Glomerular visceral epithelial cell (primary cell): ENCODE measurements around the gene PTTG2.
"Not testable (repeated sequence)": the region's sequence is repeated elsewhere in the genome, so short reads cannot be mapped to it uniquely, and the experiment has no call there.

ENCODE experiments used
- DNase-seq: peaks from one replicate; pipeline ENCODE4 v3.0.0-alpha.2; 2016; ENCODE audit errors: extremely low spot score

PTTG2 gene

GRCh38 chr4:37960098-37960497 lies at the start of gene PTTG2:
Gene PTTG2 (plus strand): TSS chr4:37960398. CDS start chr4:37960435, 37 bp downstream.
- no peak for DNase-seq

GRCh38 chr4:37914539-37914938 lies 45.7 kb upstream of the PTTG2 start:
- no peak for DNase-seq

- no peak for DNase-seq
Observed at GRCh38 chr4:37917388-37917787, 42.8 kb upstream of the PTTG2 start.

GRCh38 chr4:37918653-37919052 lies 41.5 kb upstream of the PTTG2 start:
- DNase-seq, result no peak

GRCh38 chr4:37922328-37922727 lies 37.9 kb upstream of the PTTG2 start:
- peak; percentile 47 for DNase-seq

- not testable (repeated sequence) for DNase-seq
Observed at GRCh38 chr4:37923089-37923488, 37.1 kb upstream of the PTTG2 start.

GRCh38 chr4:37924946-37925345 lies 35.3 kb upstream of the PTTG2 start:
- DNase-seq, result no peak

GRCh38 chr4:37927434-37927833 lies 32.8 kb upstream of the PTTG2 start:
- no peak for DNase-seq

GRCh38 chr4:37928426-37929416 lies 31.5 kb upstream of the PTTG2 start:
- no peak for DNase-seq

GRCh38 chr4:37934096-37934495 lies 26.1 kb upstream of the PTTG2 start:
- DNase-seq, result no peak

GRCh38 chr4:37934609-37935008 lies 25.6 kb upstream of the PTTG2 start:
- no peak for DNase-seq

- no peak for DNase-seq
Observed at GRCh38 chr4:37935026-37935425, 25.2 kb upstream of the PTTG2 start.

GRCh38 chr4:37936889-37937498 lies 23.2 kb upstream of the PTTG2 start:
- DNase-seq, result no peak

- no peak for DNase-seq
Observed at GRCh38 chr4:37938208-37938607, 22.0 kb upstream of the PTTG2 start.

- DNase-seq, result no peak
Observed at GRCh38 chr4:37946503-37947179, 13.6 kb upstream of the PTTG2 start.

- DNase-seq, result peak; percentile 53
Observed at GRCh38 chr4:37948542-37948941, 11.7 kb upstream of the PTTG2 start.

- no peak for DNase-seq
Observed at GRCh38 chr4:37949636-37950426, 10.4 kb upstream of the PTTG2 start.

- DNase-seq, result no peak
Observed at GRCh38 chr4:37951461-37952352, 8.5 kb upstream of the PTTG2 start.

- no peak for DNase-seq
Observed at GRCh38 chr4:37953156-37953555, 7.0 kb upstream of the PTTG2 start.

- DNase-seq, result no peak
Observed at GRCh38 chr4:37953620-37954293, 6.4 kb upstream of the PTTG2 start.
